Activated naive CD4-positive, alpha-beta T cell treated with anti-CD3 and anti-CD28 coated beads for 36 hours (primary cell): ENCODE measurements around the gene DEAF1. TPM values are rescaled to one million over a fixed set of nuclear protein-coding genes. Genes with fewer than 3 reads are reported as not detected.

Experiments
- CTCF ChIA-PET: fragments of 350-600 bp; sonication (Branson Sonifier 250); formaldehyde crosslinking; loops from one replicate; lab custom pipeline; 2021; ENCODE audit warnings: antibody characterized with exemption; lab: Charles Lee
- DNase-seq: peaks from one replicate; pipeline ENCODE4 v3.0.0-alpha.2; 2020
- H3K27ac Mint-ChIP-seq: one replicate; pipeline ENCODE4 v1.8.0; 2021; ENCODE audit warnings: mild to moderate bottlenecking, mixed read lengths
- H3K27me3 Mint-ChIP-seq: one replicate; pipeline ENCODE4 v1.8.0; 2021; ENCODE audit warnings: low read depth, mixed read lengths
- H3K36me3 Mint-ChIP-seq: one replicate; pipeline ENCODE4 v1.8.0; 2021; ENCODE audit warnings: low read depth, mixed read lengths
- H3K4me1 Mint-ChIP-seq: one replicate; pipeline ENCODE4 v1.8.0; 2021; ENCODE audit warnings: low read depth, mixed read lengths
- H3K4me3 Mint-ChIP-seq: one replicate; pipeline ENCODE4 v1.8.0; 2021; ENCODE audit warnings: mild to moderate bottlenecking, moderate library complexity, mixed read lengths
- H3K9me3 Mint-ChIP-seq: one replicate; pipeline ENCODE4 v1.8.0; 2021; ENCODE audit warnings: mixed read lengths
- intact Hi-C: fragments of 100-400 bp; cut with micrococcal nuclease; formaldehyde crosslinking; loops from one replicate; pipeline ENCODE4 v1.15.1; 2023
- total RNA-seq, 2 experiments: library from RNA; stranded (reverse); gene quantifications; one replicate each; pipeline ENCODE4 v1.2.3, GENCODE V29; 2021

DEAF1 gene
- total RNA-seq, 2 experiments from 2014 or later: 57.5 to 67.9 TPM

DNA sequence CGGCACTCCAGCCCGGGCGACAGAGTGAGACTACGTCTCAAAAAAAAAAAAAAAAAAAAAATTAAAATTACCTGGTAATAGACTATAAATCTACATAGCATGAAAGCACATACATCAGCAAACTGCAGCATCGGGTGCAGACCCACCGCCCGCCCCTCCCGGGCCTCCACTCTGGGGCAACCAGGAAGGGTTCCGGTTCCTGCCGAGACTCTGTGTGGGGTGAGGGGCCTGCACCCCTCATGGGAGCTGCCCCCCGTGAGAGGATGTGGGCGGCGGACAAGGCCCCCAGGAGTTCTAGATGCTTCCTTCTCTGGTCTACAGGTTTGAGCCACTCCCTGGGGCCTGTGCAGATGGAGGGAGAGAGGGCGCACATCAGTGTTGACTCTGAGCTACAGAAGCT, 48.8 kb downstream of the DEAF1 start:
- Mint-ChIP-seq H3K36me3 (peaks cover 8% of the 10 kb centered on the region), H3K4me1 (no peaks in the 10 kb centered on the region), H3K9me3 (no peaks in the 10 kb centered on the region), H3K27me3 (no peaks in the 10 kb centered on the region), H3K27ac (no peak overlapping the region), H3K4me3 (no peak overlapping the region)
- CTCF ChIA-PET: interaction anchor here (0.5 to 0.9 kb wide), 3 partner anchors 10 to 376 kb away, joined by 3 to 4 read pairs (median 3); no protein-coding TSS in a partner anchor
- intact Hi-C loops: no loop called here
- DNase-seq: no peak

DNA sequence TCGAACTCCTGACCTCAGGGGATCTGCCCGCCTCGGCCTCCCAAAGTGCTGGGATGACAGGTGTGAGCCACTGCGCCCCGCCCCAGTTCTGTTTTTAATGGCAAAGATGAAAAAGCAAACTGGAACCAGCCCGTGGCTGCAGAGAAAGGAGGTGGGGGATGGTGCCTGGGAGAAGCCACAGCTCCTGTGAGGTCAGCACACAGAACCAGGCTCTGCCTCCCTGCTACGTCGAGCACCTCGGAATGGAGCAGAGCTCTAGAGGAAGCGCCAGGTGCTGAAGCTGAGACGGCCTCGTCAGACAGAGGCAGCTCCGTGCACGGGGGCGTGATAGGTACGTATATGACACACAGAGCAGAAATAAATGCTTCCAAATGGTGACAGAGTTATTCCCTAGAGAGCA, 49.5 kb downstream of the DEAF1 start:
- H3K4me3 Mint-ChIP-seq: no peak overlapping the region
- H3K27ac Mint-ChIP-seq: no peak overlapping the region
- H3K9me3 Mint-ChIP-seq: no peaks in the 10 kb centered on the region
- intact Hi-C loops: no loop called here
- CTCF ChIA-PET: interaction anchor here (0.5 to 0.9 kb wide), 2 partner anchors 55 to 375 kb away, joined by 3 to 4 read pairs; no protein-coding TSS in a partner anchor
- H3K27me3 Mint-ChIP-seq: no peaks in the 10 kb centered on the region
- peaks cover 6% of the 10 kb centered on the region for H3K36me3 Mint-ChIP-seq
- no peaks in the 10 kb centered on the region for H3K4me1 Mint-ChIP-seq
- DNase-seq: no peak

DNA sequence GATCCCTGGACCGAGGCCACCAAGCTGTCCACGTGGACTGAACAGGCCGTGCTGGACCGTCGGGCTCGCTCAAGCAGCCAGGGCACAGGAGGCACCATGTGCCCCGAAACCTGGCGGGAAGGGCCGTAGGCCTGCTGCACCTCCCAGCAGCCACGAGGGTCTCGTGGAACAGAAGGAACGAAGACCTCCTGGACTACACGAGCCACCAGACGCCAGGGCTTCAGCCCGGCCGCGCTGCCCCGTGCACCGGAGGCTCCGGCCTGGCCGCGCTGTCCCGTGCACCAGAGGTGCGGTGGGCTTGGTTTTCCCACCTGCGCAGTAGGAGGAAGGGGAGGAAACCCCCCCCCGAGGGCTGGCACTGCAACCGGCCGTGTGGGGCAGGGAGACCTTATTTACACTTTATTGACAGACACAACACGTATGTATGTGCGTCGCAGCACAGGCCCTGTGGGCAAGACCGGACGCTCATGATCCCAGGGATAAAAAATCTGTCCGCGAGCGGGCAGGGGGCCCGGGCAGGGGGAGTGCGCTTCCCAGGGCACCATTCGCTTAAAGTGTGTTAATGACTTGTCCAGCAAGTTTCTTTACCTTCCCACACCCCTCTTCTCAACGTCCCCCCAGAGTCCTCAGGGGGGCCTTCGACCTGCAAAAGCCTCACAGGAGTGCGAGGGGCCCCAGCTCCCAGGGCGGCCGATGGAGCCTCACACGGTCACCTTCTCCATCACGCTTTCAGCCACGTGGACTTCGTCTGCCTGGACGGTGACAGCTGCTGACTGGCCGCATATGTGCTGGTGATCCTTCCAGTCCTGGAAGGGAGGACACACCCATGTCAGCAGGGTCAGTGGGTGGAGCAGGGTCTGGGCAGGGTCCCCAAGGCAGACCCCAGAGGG, 50.9 kb downstream of the DEAF1 start:
- peaks cover 3% of the 10 kb centered on the region for H3K4me1 Mint-ChIP-seq
- CTCF ChIA-PET: no interaction called here
- H3K36me3 Mint-ChIP-seq: peaks cover 6% of the 10 kb centered on the region
- H3K27me3 Mint-ChIP-seq: peaks cover 3% of the 10 kb centered on the region
- no peak for DNase-seq
- no peak overlapping the region for H3K27ac Mint-ChIP-seq
- no peaks in the 10 kb centered on the region for H3K9me3 Mint-ChIP-seq
- no peak overlapping the region for H3K4me3 Mint-ChIP-seq
- intact Hi-C loops: no loop called here

DNA sequence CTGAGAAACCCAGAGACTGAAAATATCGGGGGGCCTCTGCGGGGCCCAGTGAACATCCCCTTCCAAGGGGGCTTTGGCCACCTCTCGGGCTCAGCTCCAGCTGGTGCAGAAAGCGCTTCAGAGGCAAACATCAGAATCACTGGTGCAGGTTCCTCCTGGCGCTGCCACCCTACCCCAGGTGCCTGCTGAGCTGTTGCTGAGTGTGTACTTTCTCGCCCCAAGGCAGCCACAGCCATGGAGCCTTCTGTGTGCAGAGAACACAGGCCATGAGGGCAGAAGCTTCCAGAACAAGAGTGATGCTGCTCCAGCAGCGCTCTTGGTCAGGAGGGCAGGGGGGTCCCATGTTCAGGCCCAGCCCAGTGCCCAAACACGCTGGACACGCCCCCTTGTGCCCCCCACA, 51.7 kb downstream of the DEAF1 start:
- Mint-ChIP-seq H3K27me3 (peaks cover 10% of the 10 kb centered on the region), H3K4me1 (peaks cover 9% of the 10 kb centered on the region), H3K9me3 (no peaks in the 10 kb centered on the region), H3K4me3 (no peak overlapping the region), H3K27ac (no peak overlapping the region), H3K36me3 (peaks cover 5% of the 10 kb centered on the region)
- intact Hi-C loops: no loop called here
- CTCF ChIA-PET: no interaction called here
- DNase-seq: no peak

DNA sequence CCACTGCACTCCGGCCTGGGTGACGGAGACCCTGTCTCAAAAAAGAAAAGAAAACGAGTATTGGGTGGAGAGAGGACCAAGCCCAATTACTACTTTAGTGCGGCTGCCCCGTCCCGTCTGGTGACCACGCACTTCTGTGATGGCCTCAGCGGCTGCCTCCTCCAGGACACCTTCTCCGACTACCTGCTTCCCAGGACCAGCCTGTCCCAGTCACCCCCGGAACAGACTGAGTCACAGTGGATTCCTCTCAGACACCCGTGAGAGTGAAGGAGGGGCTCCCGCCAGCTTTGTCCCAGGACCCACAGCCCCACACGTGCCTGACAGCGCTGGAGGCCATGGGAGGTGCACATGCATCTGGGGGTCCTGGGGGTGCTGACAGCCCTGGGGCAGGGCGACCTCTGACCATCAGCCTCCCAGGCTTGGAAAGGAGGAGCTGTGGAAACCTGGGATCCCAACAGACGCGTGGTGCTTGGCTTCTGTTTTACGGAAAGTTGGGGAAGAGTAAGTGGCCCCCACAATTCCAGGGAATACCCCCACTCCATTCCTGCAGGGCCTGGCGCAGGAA, 53.1 kb downstream of the DEAF1 start:
- no peak for DNase-seq
- intact Hi-C loops: no loop called here
- Mint-ChIP-seq H3K27ac (no peak overlapping the region), H3K27me3 (peaks cover 17% of the 10 kb centered on the region), H3K36me3 (peaks cover 5% of the 10 kb centered on the region), H3K4me1 (peaks cover 15% of the 10 kb centered on the region), H3K4me3 (no peak overlapping the region), H3K9me3 (no peaks in the 10 kb centered on the region)
- CTCF ChIA-PET: no interaction called here

DNA sequence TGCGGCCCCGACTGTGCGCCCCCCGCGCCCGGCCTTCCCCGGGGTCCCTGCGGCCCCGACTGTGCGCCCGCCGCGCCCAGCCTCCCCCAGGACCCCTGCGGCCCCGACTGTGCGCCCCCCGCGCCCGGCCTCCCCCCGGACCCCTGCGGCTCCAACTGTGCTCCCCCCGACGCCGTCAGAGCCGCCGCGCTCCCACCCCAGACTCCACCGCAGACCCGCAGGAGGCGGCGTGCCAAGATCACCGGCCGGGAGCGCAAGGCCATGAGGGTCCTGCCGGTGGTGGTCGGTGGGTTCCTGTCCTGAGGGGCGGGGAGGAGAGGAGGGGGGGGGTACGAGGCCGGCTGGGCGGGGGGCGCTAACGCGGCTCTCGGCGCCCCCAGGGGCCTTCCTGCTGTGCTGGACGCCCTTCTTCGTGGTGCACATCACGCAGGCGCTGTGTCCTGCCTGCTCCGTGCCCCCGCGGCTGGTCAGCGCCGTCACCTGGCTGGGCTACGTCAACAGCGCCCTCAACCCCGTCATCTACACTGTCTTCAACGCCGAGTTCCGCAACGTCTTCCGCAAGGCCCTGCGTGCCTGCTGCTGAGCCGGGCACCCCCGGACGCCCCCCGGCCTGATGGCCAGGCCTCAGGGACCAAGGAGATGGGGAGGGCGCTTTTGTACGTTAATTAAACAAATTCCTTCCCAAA, 54.9 kb downstream of the DEAF1 start:
- H3K4me1 Mint-ChIP-seq: peaks cover 19% of the 10 kb centered on the region
- DNase-seq: no peak

DNA sequence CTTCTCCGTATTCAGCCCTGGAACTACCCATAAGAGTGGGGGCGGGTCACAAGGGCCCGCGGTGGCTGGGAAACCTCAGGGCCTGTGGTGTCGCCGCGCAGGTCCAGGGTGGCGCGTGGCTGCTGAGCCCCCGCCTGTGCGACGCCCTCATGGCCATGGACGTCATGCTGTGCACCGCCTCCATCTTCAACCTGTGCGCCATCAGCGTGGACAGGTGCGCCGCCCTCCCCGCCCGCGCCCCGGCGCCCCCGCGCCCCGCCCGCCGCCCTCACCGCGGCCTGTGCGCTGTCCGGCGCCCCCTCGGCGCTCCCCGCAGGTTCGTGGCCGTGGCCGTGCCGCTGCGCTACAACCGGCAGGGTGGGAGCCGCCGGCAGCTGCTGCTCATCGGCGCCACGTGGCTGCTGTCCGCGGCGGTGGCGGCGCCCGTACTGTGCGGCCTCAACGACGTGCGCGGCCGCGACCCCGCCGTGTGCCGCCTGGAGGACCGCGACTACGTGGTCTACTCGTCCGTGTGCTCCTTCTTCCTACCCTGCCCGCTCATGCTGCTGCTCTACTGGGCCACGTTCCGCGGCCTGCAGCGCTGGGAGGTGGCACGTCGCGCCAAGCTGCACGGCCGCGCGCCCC, 55.6 kb downstream of the DEAF1 start:
- Mint-ChIP-seq H3K27ac (no peak overlapping the region), H3K4me3 (no peak overlapping the region), H3K4me1 (peaks cover 19% of the 10 kb centered on the region), H3K36me3 (no peaks in the 10 kb centered on the region), H3K9me3 (no peaks in the 10 kb centered on the region), H3K27me3 (peaks cover 25% of the 10 kb centered on the region)
- DNase-seq: no peak
- intact Hi-C loops: no loop called here
- CTCF ChIA-PET: no interaction called here

More for the DNA sequence above, 54.9 kb downstream of the DEAF1 start:
- Mint-ChIP-seq H3K4me3 (no peak overlapping the region), H3K9me3 (no peaks in the 10 kb centered on the region), H3K27ac (no peak overlapping the region), H3K27me3 (peaks cover 25% of the 10 kb centered on the region), H3K36me3 (no peaks in the 10 kb centered on the region)
- intact Hi-C loops: no loop called here
- CTCF ChIA-PET: no interaction called here

DNA sequence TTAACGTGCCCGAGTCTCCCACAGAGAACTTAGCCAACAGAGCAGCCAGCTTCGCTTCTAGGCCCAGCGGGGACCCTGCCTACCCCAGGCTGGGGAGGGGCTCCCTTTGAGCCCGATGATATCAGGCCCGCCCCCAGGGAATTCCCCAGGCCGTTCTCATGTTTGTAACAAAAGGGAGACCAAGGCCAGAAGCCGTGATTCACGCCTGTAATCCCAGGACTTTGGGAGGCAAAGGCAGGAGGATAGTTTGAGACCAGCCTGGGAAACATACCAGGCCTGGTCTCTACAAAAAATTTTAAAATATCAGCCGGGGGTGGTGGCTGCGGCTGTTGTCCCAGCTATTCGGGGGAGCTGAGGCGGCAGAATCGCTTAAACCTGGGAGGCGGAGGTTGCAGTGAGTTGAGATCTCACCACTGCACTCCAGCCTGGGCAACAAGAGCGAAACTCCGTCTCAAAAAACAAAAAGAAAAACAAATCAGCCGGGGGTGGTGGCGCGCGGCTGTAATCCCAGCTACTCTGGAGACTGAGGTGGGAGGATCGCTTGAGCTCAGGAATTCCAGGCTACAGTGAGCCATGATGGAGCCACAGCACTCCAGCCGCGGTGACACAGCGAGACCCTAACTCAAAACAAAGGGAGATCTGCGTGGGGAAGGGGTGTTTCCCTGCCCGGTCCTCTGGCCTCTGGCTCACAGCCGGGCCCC, 56.2 kb downstream of the DEAF1 start:
- no peak for DNase-seq
- Mint-ChIP-seq H3K36me3 (no peaks in the 10 kb centered on the region), H3K9me3 (no peaks in the 10 kb centered on the region), H3K4me1 (peaks cover 19% of the 10 kb centered on the region), H3K27ac (no peak overlapping the region), H3K27me3 (peaks cover 25% of the 10 kb centered on the region), H3K4me3 (no peak overlapping the region)
- CTCF ChIA-PET: interaction anchor here (0.5 kb wide), 1 partner anchor 25 kb away, joined by 3 read pairs; no protein-coding TSS in a partner anchor
- intact Hi-C loops: no loop called here

DNA sequence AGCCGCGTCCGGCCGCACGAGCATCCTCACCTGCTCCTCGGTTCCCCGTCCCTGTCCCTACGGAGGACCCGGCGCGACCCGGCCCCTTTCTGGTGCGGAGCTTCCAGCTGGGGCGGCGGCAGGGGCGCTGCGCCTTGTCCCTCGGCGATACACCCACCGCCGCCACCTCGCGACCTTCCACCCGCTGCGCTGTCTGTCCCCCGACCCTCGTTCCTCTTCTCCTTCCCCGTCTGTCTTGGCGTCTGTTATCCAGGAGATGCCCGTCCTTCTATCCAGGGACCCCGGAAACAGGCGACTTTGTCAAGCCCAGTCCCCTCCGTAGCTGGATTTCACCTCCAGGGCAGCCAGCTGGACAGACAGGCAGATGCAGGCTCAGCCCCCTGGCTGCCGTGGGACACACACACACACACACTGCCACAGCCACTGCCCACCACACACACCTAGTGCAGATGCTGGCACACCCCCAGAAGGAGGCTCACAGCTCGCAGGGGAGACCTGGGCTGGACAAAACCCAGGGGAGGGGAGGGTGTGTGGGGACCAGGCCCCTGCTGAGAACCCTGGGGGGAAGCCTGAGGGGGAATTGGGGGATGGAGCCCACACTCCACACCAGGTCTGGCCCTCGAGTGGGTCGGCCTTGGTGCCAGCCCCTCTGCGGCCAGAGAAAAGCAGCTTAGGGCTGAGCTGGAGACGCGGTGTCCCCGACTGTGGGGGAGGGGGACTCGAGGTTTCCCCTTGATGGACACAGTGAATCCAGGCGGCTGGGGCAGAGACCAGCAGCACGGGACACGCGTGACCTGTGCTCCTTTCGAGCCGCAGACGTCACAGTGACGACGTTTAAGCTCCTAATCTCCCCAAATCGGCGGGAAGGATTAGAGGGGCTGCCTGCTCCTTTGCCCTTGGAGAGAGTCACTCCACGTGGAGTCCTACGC, 57.2 kb downstream of the DEAF1 start:
- Mint-ChIP-seq H3K27ac (no peak overlapping the region), H3K9me3 (no peaks in the 10 kb centered on the region), H3K36me3 (no peaks in the 10 kb centered on the region), H3K4me1 (peaks cover 19% of the 10 kb centered on the region), H3K27me3 (peaks cover 25% of the 10 kb centered on the region), H3K4me3 (no peak overlapping the region)
- CTCF ChIA-PET: interaction anchor here (0.5 kb wide), 1 partner anchor 26 kb away, joined by 3 read pairs; no protein-coding TSS in a partner anchor
- intact Hi-C loops: no loop called here
- no peak for DNase-seq

DNA sequence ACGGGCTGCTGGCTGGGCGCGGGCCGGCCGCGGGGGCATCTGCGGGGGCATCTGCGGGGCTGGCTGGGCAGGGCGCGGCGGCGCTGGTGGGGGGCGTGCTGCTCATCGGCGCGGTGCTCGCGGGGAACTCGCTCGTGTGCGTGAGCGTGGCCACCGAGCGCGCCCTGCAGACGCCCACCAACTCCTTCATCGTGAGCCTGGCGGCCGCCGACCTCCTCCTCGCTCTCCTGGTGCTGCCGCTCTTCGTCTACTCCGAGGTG, 57.8 kb downstream of the DEAF1 start:
- no peak for DNase-seq
- H3K36me3 Mint-ChIP-seq: no peaks in the 10 kb centered on the region
- H3K27me3 Mint-ChIP-seq: peaks cover 25% of the 10 kb centered on the region
- H3K27ac Mint-ChIP-seq: no peak overlapping the region
- CTCF ChIA-PET: no interaction called here
- intact Hi-C loops: no loop called here
- no peak overlapping the region for H3K4me3 Mint-ChIP-seq
- peaks cover 19% of the 10 kb centered on the region for H3K4me1 Mint-ChIP-seq
- no peaks in the 10 kb centered on the region for H3K9me3 Mint-ChIP-seq
